GM18951 (cell line): ENCODE data around the gene DUSP9.

Experiments
- POLR2A ChIP-seq: IDR thresholded peaks from 4 replicates; pipeline ENCODE4 v1.6.1; 2011; ENCODE audit warnings: mild to moderate bottlenecking; ENCODE audit not compliant: insufficient read length, insufficient read depth; ENCODE audit errors: extremely low read depth
- in situ Hi-C: fragments of 300-500 bp; cut with MboI; formaldehyde crosslinking; loops from one replicate; pipeline ENCODE4 v1.12.0; 2022; ENCODE audit warnings: low sequenced_read_pairs, mixed read lengths, inconsistent platforms; ENCODE audit not compliant: unreplicated experiment

DUSP9 gene

DNA sequence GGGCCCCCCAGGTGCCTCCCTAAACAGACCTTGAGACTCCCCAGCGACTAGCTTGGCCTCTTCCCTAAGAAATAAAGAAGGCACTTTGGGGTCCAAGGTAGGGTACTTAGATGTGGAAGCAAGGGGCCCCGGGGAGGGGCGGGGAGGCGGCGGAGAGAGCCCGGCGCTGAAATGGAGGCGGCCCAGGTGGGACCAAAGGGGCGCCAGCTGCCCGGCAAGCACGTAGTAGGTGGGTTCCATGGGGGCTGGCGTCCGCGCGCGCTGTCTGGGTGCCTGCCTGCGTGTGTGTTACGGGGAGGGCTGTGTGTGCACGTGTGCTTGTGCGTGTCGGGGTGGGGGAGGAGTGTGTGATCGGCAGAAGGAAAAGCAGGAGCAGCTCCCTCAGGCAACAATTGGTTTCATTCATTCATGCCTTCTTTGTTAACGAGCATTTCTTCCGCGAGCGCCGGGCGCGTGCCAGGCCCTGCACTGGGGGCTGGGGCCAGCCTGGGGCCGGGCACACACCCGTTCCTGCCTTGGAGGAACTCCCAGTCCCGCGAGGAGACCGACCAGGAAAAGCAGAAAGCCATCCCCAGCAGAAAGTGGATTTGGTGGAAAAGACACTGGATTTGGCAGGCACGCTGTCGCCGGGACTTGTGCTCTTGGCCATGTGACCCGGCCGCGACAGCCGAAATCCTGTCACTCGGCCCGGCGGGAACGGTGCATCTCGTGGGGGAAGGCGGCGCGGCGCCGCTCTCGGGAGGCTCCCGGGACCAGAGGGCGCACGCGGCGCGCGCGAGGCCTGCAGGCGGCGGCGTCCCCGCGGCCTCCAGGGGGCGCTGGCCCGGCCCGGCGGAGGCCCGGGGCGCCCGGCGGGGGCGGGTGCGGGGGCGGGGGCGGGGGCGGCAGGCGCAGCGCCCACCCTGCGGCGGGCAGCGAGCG is 3.3 kb upstream of the DUSP9 start:
- in situ Hi-C loops, result no loop called here

DNA sequence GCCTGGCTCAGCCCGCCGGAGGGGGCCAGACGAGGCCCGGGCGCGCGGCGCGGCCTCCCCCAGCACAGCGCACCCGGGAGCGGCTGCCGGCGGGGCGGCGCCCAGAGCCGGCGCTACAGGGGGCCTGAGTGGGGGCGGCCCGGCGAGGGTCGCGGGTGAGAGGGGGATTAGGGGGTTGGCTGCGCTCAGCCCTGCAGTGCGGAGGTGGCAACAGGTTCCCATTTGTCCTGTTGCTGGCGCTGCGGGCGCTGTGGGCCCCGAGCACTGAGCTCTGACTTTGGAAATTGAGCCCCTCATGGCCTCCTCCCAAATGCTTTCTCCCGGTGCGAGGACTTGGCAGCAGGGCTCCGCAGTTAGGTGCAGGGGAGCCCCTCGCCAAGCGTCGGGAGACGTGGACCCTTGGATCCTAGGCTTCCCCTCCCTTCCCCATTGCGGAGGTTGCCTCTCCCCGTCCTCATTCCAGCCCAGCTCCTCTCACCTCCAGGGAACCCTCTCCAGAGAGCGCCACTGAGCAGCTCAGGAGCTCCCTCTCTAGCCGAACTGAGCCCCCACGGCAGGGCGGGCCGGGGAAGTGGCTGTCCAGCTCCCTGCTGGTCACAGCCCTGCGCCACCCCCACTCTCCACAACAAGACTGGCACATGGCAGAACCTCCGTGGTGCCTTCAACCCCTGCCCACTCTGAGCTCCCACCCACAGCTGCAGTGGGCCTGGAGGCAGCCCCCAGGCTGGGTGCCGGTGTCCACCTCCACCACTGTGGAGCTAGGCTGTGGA is 2.5 kb upstream of the DUSP9 start:
- TF ChIP-seq POLR2A, result no peak
- in situ Hi-C loops, result no loop called here

More for the DNA sequence above, 3.3 kb upstream of the DUSP9 start:
- TF ChIP-seq POLR2A, result no peak

DNA sequence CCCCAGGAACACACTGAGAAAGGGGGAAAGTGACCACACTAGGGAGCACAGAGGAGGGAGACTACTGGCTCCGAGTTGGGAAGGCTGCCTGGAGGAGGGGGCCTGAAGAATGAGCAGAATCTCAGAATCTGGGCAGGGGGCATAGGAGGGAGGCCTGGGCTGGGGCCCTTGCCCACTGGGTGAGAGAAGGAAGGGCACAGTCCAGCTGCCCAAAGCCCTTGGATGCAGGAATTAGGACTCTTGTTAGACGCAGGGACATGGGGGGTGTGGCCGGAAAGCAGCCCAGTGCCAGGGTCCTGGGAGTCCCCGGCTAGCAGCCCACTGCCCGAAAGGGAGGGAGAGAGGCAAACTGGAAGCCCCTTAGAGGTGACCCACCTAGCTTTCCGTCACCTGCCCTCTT is 1.9 kb upstream of the DUSP9 start:
- in situ Hi-C loops, result no loop called here
- TF ChIP-seq POLR2A, result no peak

DNA sequence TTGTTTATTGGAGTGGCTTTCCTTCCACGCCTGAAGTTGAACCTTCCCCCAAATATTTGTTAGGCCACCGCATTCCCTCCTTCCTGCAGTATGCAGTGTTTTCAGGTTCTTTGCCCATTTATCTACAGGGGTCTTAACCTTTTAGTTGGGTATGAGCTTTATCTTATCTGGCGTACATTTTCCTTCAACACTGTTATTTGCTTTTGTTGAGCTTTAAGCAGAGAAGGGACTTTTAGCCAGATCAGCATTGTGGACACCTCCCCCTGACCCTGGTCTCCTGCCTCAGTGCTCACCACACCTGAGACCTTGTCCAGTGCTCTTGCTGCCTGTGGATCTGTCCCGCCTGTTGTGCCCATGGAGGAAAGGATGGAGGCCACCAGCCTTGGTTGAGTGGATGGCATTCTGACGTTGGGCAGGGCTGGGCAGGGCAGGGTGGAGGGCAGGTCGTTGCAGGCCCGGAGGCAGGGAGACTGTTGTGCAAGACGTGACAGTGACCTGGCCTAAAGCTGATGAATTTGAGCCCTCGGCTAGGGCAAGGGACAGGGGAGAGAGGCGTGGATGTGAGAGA is 998 bp upstream of the DUSP9 start:
- TF ChIP-seq POLR2A, result no peak
- in situ Hi-C loops, result no loop called here

DNA sequence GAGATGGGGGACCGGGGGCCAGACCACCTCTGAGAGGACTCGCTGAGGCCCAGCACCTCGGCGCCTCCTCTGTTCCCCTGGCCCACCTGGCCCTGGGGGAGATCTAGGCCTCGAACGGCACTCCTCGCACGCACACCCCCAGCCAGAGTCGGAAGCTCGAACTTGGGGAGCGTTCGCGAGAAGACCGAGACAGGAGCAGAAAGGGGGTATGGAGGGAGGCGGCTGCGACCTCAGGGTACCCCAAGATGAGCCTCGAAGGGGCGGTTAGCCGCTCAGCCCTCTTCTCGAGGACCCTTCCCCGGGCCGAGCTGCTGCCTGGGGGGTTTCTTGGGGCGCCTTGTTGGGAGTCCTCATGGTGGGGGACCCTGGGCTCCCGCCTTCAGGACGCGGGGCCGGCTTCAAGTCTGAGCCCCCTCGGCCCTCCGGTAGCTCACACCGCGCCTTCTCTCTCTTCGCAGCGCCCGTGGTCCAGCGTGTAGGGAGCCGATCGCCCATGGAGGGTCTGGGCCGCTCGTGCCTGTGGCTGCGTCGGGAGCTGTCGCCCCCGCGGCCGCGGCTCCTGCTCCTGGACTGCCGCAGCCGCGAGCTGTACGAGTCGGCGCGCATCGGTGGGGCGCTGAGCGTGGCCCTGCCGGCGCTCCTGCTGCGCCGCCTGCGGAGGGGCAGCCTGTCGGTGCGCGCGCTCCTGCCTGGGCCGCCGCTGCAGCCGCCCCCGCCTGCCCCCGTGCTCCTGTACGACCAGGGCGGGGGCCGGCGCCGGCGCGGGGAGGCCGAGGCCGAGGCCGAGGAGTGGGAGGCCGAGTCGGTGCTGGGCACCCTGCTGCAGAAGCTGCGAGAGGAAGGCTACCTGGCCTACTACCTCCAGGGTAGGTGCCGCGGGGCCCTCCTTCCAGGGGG is 706 bp downstream of the DUSP9 start:
- in situ Hi-C loops, result no loop called here
- TF ChIP-seq POLR2A, result no peak

DNA sequence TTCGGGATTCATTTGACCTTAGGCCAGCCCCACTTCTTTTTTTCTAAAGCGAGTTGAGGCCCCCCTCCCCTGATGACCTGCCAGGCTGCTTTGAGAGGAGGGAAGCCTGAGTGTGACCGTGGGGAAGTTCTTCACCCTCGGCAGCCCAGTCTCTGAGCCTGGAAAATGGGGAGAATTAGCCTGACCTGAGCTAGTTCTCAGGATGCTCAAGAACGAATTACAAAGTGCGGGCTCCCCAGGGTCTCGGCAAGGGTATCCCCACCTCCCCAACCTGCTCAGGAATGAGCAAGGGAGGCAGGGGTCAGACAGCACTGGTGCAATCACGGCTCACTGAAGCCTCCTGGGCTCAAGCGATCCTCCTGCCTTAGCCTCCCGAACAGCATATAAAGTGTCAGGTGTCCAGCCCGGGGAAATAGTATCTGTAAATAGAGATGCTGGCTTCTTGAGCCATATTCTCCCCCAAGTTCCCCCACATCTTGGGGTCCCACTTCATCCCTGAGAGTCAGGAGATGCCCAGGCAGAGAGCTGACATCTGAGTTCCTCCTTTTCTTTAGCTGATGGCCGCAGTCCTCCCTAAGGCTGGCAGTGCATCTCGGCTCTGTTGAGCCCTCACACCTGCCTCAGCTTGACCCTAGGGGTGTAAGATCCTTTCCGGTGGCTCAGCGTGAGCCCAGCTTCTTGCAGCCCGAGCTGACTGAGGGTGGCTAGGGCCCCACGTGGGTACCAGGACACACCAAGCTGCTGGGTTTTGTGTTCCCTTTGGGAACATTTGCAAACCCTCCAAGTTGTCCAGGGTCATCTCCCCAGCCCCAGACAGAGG is 1.6 kb downstream of the DUSP9 start:
- in situ Hi-C loops, result no loop called here
- no peak for TF ChIP-seq POLR2A

DNA sequence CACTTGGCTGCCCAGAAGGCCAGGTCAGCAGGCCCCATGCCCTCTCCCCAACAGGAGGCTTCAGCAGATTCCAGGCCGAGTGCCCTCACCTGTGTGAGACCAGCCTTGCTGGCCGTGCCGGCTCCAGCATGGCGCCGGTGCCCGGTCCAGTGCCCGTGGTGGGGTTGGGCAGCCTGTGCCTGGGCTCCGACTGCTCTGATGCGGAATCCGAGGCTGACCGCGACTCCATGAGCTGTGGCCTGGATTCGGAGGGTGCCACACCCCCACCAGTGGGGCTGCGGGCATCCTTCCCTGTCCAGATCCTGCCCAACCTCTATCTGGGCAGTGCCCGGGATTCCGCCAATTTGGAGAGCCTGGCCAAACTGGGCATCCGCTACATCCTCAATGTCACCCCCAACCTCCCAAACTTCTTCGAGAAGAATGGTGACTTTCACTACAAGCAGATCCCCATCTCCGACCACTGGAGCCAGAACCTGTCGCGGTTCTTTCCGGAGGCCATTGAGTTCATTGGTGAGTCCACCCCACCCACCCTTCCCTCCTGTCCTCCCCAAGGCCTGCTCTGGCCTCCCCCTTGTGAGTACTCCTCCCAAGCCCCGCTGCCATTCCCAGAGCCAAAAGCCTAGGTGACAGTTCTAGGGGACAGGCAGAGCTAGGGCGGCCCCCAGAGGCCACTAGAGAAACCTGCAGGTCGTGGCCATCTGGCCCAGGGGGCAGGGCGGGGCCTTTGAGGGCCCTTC is 2.3 kb downstream of the DUSP9 start:
- TF ChIP-seq POLR2A, result no peak
- in situ Hi-C loops, result no loop called here

DNA sequence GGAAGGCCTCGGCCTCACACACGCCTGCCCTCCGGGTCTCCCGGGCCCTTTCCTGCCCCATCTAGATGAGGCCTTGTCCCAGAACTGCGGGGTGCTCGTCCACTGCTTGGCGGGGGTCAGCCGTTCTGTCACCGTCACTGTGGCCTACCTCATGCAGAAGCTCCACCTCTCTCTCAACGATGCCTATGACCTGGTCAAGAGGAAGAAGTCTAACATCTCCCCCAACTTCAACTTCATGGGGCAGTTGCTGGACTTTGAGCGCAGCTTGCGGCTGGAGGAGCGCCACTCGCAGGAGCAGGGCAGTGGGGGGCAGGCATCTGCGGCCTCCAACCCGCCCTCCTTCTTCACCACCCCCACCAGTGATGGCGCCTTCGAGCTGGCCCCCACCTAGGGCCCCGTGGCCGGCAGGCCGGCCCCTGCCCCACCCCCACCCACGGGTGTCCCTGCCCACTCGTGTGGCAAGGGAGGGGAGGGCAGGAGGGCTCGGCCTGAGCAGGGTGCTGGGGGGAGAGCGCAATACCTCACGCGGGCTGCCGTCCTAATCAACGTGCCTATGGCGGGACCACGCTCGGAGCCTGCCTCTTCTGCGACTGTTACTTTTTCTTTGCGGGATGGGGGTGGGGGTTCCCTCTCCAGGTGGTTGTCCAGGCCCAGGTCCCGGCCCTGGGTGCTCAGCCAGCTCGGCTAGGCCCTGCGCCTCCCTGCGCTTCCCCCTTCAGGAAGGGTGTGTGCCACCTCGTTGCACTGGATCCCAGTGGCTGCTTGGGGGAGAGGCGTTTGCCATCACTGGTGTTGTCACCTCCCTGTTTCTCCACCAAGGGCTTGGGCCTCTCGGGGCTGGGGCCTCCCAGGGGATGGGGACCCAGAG is 3.1 kb downstream of the DUSP9 start:
- no peak for TF ChIP-seq POLR2A
- in situ Hi-C loops, result no loop called here

DNA sequence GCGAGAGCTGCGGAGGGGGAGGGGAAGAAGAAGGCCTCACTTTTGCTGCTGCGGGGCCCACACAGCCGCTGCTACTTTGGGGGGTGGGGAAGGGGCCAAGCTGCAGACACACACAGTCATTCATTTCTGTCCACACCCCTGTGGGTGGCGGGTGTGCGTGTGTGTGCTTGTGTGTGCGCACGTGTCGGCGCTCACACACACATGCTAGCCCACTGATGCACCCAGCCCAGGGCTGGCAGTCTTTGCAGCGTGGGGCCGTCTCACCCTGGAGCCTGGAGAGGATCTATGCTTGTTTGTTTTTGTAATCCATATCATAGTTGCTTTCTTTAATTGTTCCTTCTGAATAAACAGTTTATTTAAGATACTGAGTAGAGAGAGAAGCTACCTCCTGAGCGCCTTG is 4.0 kb downstream of the DUSP9 start:
- no peak for TF ChIP-seq POLR2A
- in situ Hi-C loops, result no loop called here

DNA sequence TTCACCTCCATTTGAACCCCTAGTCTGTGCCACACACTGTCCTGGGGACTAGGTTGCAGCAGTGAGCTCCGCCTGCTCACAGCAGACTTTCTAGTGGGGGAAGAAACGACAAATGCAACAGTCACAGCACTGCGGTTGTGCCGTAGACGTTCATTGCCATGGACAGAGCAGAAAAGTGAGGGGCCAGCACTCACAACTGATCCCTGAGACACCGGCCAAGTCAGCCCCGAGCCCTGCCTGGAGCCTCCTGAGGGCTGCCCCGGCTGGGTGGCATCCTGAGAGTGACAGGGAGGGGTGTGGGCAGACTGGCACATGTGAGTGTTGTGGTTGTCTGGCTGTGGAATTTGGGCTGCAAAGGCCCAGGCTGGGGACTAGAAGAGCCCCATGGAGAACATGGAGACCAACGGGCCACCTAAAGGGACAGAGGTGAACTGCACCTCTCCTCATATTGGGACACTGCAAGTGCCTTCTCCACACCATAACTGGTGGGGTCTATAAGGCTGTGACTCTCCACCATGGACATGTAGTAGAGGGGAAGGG is 4.6 kb downstream of the DUSP9 start:
- in situ Hi-C loops, result no loop called here
- TF ChIP-seq POLR2A, result no peak
